ENCODE data around the gene HAUS6. TPM values are rescaled to one million over a fixed set of nuclear protein-coding genes. Genes with fewer than 3 reads are reported as not detected.

Gene HAUS6
- total RNA-seq, 2 experiments from 2014 or later: 29.3 to 32.5 TPM

DNA sequence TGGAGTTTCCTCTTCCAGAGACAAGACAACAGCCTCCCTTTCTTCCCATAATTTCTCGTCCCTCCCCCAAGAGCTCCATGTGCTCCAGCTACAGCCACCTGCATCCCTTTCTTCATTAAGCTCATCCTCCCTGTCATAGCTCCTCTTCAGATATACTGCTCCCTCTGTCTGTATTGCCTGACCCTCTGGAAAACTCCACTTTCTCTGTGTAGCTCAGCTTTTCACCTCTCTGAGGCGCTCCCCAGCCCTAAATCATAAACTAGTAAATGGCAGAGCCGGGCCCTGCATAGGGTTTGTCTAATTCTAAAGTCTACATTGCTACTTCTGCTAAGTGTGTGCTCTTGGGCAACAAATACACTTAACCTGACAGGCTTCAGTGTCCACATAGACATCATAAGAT lies 33.4 kb upstream of the HAUS6 start:
- ChIA-PET CTCF (interaction anchor here (1.1 to 2.1 kb wide), 2 partner anchors 20 to 38 kb away, joined by 4 to 7 read pairs; no protein-coding TSS in a partner anchor), POLR2A (no interaction called here)
- no peaks in the 10 kb centered on the region for H3K9me3 Mint-ChIP-seq (ENCODE audit: low read depth)
- no peaks in the 10 kb centered on the region for H3K27me3 Mint-ChIP-seq
- H3K4me1 Mint-ChIP-seq: peaks cover 9% of the 10 kb centered on the region
- no peak overlapping the region for H3K27ac Mint-ChIP-seq
- H3K4me3 Mint-ChIP-seq: no peak overlapping the region
- DNase-seq: no peak
- intact Hi-C loops (cut with DNase I, micrococcal nuclease): no loop called here
- ATAC-seq: no peak
- H3K36me3 Mint-ChIP-seq (ENCODE audit: low read depth): no peaks in the 10 kb centered on the region

DNA sequence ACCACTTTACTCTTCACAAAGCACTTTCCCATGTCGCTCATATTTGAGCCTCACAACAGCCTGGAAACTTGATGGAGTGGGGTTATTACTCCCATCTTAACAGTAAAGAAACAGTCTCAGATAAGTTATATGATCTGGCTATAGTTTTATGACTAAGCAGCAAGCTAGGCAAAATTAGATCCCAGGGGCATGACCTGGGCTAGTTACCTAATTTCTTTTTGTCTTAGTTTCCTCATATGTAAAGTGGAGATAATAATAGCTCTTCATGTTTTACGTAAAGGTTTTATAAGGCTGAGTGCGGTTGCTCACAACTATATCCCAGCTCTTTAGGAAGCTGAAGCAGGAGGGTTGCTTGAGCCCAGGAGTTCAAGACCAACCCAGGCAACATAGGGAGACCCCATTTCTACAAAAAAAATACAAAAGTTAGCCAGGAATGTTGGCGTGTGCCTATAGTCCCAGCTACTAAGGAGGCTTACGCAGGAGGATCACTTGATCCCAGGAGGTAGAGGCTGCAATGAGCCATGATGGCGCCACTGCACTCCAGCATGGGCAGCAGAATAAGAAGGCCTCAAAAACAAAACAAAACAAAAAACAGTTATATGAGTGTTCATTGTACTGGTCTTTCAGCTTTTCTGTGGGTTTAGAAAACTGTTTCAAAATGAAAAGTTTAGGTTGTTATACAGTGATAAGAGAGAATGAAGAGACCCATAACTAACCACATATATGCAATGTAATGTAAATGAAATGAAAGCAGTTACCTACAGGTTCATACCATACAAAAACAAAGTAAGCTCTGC lies 31.0 kb upstream of the HAUS6 start:
- Mint-ChIP-seq H3K27me3 (no peaks in the 10 kb centered on the region), H3K36me3 (ENCODE audit: low read depth) (no peaks in the 10 kb centered on the region), H3K27ac (peak overlapping the region; percentile 8), H3K9me3 (ENCODE audit: low read depth) (no peaks in the 10 kb centered on the region), H3K4me3 (no peak overlapping the region), H3K4me1 (peaks cover 24% of the 10 kb centered on the region)
- POLR2A ChIA-PET: interaction anchor here (0.6 to 1.5 kb wide), 3 partner anchors 22 to 99 kb away, joined by 4 to 5 read pairs (median 4); no protein-coding TSS in a partner anchor
- intact Hi-C loops (cut with DNase I, micrococcal nuclease): no loop called here
- peak; percentile 69 for ATAC-seq
- no peak for DNase-seq
- CTCF ChIA-PET: interaction anchor here (0.7 to 2.1 kb wide), 4 partner anchors 15 to 83 kb away, joined by 3 to 9 read pairs (median 4); no protein-coding TSS in a partner anchor

DNA sequence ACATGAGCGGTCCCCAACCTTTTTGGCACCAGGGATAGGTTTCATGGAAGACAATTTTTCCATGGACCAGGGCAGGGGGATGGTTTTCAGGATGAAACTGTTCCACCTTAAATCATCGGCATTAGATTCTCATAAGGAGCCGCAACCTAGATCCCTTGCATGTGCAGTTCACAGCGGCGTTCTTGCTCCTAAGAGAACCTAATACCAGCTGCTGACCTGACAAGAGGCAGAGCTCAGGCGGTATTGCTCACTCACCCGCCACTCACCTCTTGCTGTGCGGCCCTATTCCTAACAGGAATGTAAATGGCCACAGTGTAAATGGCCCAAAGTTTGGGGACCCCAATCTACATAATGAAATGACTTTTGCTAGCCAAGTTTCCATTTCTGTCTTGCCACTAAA lies 27.7 kb upstream of the HAUS6 start:
- ATAC-seq (no peak), DNase-seq (no peak)
- intact Hi-C loops (cut with DNase I, micrococcal nuclease): no loop called here
- Mint-ChIP-seq H3K9me3 (ENCODE audit: low read depth) (no peaks in the 10 kb centered on the region), H3K4me1 (peaks cover 37% of the 10 kb centered on the region), H3K27ac (no peak overlapping the region), H3K36me3 (ENCODE audit: low read depth) (peaks cover 15% of the 10 kb centered on the region), H3K27me3 (no peaks in the 10 kb centered on the region), H3K4me3 (no peak overlapping the region)
- ChIA-PET POLR2A (no interaction called here), CTCF (interaction anchor here (0.8 kb wide), 1 partner anchor 43 kb away, joined by 3 read pairs; no protein-coding TSS in a partner anchor)

DNA sequence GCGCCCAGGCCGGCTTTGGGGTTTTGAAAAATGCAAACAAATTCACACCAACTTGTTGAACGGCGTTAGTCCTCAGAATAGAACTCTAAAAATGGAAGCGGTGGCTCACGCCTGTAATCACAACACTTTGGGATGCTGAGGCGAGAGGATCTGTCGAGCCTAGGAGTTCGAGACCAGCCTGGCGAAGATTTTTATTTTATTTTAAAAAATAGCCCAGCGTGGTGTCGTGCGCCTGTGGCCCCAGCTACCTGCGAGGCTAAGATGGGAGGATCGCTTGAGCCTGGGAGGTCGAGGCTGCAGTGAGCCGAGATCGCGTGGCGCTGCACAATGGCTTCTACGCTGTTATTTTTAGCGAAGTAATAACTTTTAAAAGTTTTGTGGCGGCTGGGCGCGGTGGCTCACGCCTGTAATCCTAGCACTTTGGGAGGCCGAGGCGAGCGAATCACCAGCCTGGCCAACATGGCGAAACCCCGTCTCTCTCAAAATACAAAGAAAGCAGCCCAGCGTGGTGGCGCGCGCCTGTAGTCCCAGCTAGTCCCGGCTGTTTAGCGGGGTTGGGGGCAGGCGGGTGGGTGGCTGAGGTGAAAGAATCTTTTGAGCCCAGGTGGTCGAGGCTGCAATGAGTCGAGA lies 25.3 kb upstream of the HAUS6 start:
- ATAC-seq: peak; percentile 14
- H3K36me3 Mint-ChIP-seq (ENCODE audit: low read depth): peaks cover 36% of the 10 kb centered on the region
- H3K4me3 Mint-ChIP-seq: peak overlapping the region; percentile 92
- H3K27me3 Mint-ChIP-seq: no peaks in the 10 kb centered on the region
- peak; percentile 54 for DNase-seq
- no peaks in the 10 kb centered on the region for H3K9me3 Mint-ChIP-seq (ENCODE audit: low read depth)
- intact Hi-C loops (cut with DNase I, micrococcal nuclease): loop anchor here (1.0 to 2.0 kb wide), 11 partner anchors 25 to 252 kb away; partner anchors contain the start of genes RRAGA (in 2 of the 2), DENND4C (in 1 of the 2), HAUS6 (in 1 of the 2) and RPS6 (in 1 of the 2)
- ChIA-PET POLR2A (no interaction called here), CTCF (interaction anchor here (1.8 to 2.1 kb wide), 2 partner anchors 23 to 46 kb away, joined by 5 to 9 read pairs; no protein-coding TSS in a partner anchor)
- H3K4me1 Mint-ChIP-seq: peaks cover 58% of the 10 kb centered on the region
- H3K27ac Mint-ChIP-seq: peak overlapping the region; percentile 88

DNA sequence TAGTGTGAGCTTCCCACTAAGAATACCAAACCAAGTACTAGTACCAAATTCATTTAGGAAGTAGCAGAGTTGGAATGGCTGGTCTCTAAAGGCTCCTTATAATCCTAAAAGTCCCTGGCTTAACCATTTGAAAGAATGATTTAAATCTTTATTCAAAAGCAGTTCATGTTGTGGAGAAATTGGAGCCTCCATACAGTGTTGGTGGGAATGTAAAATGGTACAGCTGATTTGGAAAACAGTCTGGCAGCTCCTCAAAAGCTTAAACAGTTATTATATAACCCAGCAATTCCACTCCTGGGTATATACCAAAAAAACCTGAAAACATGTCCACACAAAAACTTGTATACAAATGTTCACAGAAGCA lies 21.7 kb upstream of the HAUS6 start:
- H3K9me3 Mint-ChIP-seq (ENCODE audit: low read depth): no peaks in the 10 kb centered on the region
- no peak for ATAC-seq
- no peak for DNase-seq
- H3K27ac Mint-ChIP-seq: peak overlapping the region; percentile 56
- intact Hi-C loops (cut with DNase I, micrococcal nuclease): loop anchor here in 1 of 2 experiments (2.0 kb wide), 1 partner anchor 108 kb away; no protein-coding TSS in a partner anchor
- H3K4me1 Mint-ChIP-seq: peaks cover 53% of the 10 kb centered on the region
- H3K27me3 Mint-ChIP-seq: no peaks in the 10 kb centered on the region
- H3K4me3 Mint-ChIP-seq: peak overlapping the region; percentile 92
- POLR2A ChIA-PET: no interaction called here
- peaks cover 66% of the 10 kb centered on the region for H3K36me3 Mint-ChIP-seq (ENCODE audit: low read depth)
- CTCF ChIA-PET: interaction anchor here (1.0 to 1.8 kb wide), 4 partner anchors 13 to 50 kb away, joined by 4 to 8 read pairs (median 5); no protein-coding TSS in a partner anchor

DNA sequence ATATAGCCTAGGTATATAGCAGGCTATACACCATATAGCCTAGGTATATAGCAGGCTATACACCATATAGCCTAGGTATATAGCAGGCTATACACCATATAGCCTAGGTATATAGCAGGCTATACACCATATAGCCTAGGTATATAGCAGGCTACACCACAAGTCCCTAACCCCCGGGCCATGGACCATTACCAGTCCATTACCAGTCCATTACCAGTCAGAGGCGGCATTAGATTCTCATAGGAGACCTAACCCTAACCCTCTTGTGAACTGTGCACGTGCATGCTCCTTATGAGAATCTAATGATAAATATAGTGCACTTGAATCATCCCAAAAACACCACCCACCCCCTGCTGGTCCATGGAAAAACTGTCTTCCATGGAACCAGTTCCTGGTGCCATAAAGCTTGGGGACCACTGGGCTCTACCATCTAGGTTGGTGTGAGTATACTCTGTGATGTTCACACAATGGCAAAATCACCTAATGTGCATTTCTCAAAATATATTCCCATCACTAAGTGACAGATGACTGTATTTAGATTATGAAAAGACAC lies 19.9 kb upstream of the HAUS6 start:
- Mint-ChIP-seq H3K27ac (no peak overlapping the region), H3K27me3 (no peaks in the 10 kb centered on the region), H3K4me1 (peaks cover 40% of the 10 kb centered on the region), H3K4me3 (no peak overlapping the region), H3K36me3 (ENCODE audit: low read depth) (peaks cover 82% of the 10 kb centered on the region), H3K9me3 (ENCODE audit: low read depth) (no peaks in the 10 kb centered on the region)
- ChIA-PET CTCF (interaction anchor here (0.9 to 2.8 kb wide), 3 partner anchors 12 to 52 kb away, joined by 3 to 8 read pairs (median 4); no protein-coding TSS in a partner anchor), POLR2A (no interaction called here)
- DNase-seq (no peak), ATAC-seq (no peak)
- intact Hi-C loops (cut with DNase I, micrococcal nuclease): no loop called here

DNA sequence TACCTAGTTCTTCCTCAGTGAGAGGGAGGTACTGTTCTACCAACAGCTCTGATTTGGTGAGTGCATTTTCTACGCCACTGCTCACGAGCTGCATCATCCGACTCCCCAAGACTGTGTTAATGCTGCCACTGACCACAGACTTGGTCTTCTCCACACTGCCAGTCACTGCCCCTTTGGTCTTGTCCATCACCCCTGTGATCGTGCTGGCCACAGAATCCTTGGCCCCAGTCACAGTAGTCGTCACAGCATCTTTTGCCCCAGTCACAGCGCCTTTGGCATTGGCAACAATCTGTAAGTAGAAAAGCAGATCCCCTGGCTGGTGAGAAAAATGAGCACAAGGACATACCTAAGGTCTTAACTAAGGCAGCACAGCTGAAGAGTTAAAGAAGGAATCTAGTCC lies 18.2 kb upstream of the HAUS6 start:
- Mint-ChIP-seq H3K27me3 (no peaks in the 10 kb centered on the region), H3K9me3 (ENCODE audit: low read depth) (no peaks in the 10 kb centered on the region), H3K27ac (no peak overlapping the region), H3K36me3 (ENCODE audit: low read depth) (peaks cover 88% of the 10 kb centered on the region), H3K4me3 (no peak overlapping the region), H3K4me1 (peaks cover 32% of the 10 kb centered on the region)
- ChIA-PET CTCF (interaction anchor here (0.9 to 2.8 kb wide), 4 partner anchors 9 to 53 kb away, joined by 3 to 8 read pairs (median 3); no protein-coding TSS in a partner anchor), POLR2A (no interaction called here)
- DNase-seq: no peak
- intact Hi-C loops (cut with DNase I, micrococcal nuclease): no loop called here
- ATAC-seq: no peak

DNA sequence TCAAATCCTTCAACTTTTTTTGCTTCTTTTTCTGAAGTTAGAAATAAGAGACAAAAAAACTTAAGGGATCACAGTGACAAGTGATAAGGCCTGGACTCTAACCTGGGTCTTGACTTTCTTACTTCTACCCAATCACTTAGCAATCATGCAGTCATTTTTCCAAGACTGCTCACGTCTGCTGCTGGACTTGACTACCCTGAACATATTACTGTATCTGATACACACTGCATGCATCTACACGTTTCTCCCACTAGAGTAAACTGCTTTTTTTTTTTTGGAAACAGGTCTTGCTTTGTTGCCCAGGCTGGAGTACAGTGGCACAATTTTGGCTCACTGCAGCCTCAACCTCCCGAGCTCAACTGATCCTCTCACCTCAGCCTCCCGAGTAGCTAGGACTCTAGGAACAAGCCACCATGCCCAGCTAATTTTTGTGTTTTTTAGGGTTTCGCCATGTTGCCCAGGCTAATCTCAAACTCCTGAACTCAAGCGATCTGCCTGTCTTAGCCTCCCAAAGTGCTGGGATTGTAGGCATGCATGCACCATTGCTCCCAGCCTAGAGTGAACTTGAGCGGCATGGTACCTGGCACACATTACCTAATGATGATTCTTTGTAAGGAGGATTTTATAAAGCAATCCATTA lies 17.2 kb upstream of the HAUS6 start:
- Mint-ChIP-seq H3K36me3 (ENCODE audit: low read depth) (peaks cover 87% of the 10 kb centered on the region), H3K9me3 (ENCODE audit: low read depth) (no peaks in the 10 kb centered on the region), H3K4me3 (no peak overlapping the region), H3K27me3 (no peaks in the 10 kb centered on the region), H3K4me1 (peaks cover 23% of the 10 kb centered on the region), H3K27ac (no peak overlapping the region)
- ChIA-PET CTCF (interaction anchor here (0.9 to 1.0 kb wide), 2 partner anchors 24 to 54 kb away, joined by 3 to 4 read pairs; no protein-coding TSS in a partner anchor), POLR2A (no interaction called here)
- intact Hi-C loops (cut with DNase I, micrococcal nuclease): no loop called here
- no peak for DNase-seq
- ATAC-seq: no peak

DNA sequence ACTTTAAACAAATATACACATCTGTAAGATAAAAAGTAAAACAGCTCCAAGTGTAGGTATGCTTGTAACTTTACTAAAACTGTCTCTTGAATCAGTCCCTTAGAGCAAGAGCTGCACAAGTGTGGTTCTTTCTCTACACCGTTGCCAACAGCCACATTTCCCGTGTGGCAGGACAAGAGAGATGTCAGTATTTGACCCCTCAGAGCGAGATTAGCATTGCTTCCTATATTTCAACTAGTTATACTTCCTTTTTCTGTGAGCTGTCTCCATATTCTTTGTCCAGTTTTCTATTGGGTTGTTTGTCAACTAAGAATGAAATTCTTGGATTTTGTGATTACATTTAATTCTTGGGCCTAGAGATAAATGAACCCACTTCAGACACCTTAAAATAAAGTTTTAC lies 16.5 kb upstream of the HAUS6 start:
- H3K27me3 Mint-ChIP-seq: no peaks in the 10 kb centered on the region
- intact Hi-C loops (cut with DNase I, micrococcal nuclease): no loop called here

DNA sequence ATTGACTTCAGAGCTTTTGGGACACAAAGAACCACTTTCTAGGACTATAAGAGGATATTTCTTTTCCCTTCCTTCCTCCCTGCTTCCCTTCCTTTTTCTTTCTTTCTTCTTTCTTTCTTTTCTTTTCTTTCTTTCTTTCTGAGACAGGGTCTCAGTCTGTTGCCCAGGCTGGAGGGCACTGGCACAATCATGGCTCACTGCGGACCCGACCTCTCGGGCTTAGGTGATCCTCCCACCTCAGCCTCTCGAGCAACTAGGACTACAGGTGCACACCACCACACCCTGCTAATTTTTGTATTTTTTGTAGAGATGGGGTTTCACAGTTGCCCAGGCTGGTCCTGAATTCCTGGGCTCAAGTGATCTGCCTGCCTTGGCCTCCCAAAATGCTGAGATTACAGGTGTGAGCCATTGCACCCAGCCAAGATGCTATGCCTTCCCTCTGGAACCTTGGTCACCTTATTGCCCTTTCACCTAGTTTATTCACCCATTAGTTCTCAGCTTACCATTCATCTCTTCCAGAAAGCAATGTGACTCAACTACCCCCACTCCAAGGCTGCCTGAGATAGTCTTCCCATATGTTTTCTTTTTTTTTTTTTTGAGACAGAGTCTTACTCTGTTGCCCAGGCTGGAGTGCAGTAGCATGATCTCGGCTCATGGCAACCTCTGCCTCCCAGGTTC lies 14.5 kb upstream of the HAUS6 start:
- Mint-ChIP-seq H3K36me3 (ENCODE audit: low read depth) (peaks cover 67% of the 10 kb centered on the region), H3K27ac (no peak overlapping the region), H3K4me1 (no peaks in the 10 kb centered on the region), H3K9me3 (ENCODE audit: low read depth) (no peaks in the 10 kb centered on the region), H3K4me3 (no peak overlapping the region), H3K27me3 (no peaks in the 10 kb centered on the region)
- ChIA-PET POLR2A (interaction anchor here (0.7 kb wide), 1 partner anchor 1467 kb away, joined by 3 read pairs; no protein-coding TSS in a partner anchor), CTCF (interaction anchor here (0.8 to 1.0 kb wide), 2 partner anchors 16 to 57 kb away, joined by 3 read pairs; no protein-coding TSS in a partner anchor)
- DNase-seq (no peak), ATAC-seq (no peak)
- intact Hi-C loops (cut with DNase I, micrococcal nuclease): no loop called here

More for the DNA sequence above, 16.5 kb upstream of the HAUS6 start:
- Mint-ChIP-seq H3K27ac (peak overlapping the region; percentile 37), H3K36me3 (ENCODE audit: low read depth) (peaks cover 85% of the 10 kb centered on the region), H3K4me3 (no peak overlapping the region), H3K4me1 (peaks cover 16% of the 10 kb centered on the region), H3K9me3 (ENCODE audit: low read depth) (no peaks in the 10 kb centered on the region)
- DNase-seq (no peak), ATAC-seq (no peak)
- CTCF ChIA-PET: interaction anchor here (0.9 to 1.6 kb wide), 3 partner anchors 10 to 55 kb away, joined by 3 to 4 read pairs (median 3); no protein-coding TSS in a partner anchor
- POLR2A ChIA-PET: interaction anchor here (1.1 kb wide), 1 partner anchor 14 kb away, joined by 3 read pairs; no protein-coding TSS in a partner anchor
